Left lobe of liver (tissue), 2 donors: ENCODE results near the gene TRAIP. TPM values are rescaled to one million over a fixed set of nuclear protein-coding genes. Genes with fewer than 3 reads are reported as not detected.
"Not testable (repeated sequence)": the region's sequence is repeated elsewhere in the genome, so short reads cannot be mapped to it uniquely, and the experiment has no call there.

Source experiments
- ATAC-seq: fragments of 200-7000 bp; cut with Tn5 transposase; one replicate; pipeline ENCODE4 v1.9.1; 2020; ENCODE audit warnings: mild to moderate bottlenecking, moderate library complexity
- DNase-seq: peaks from one replicate; pipeline ENCODE4 v3.0.0-alpha.2; 2020; ENCODE audit warnings: low spot score
- total RNA-seq: library from RNA; stranded (reverse); gene quantifications from one replicate; pipeline ENCODE4 v1.2.1, GENCODE V29; 2021
- donor health status: DM: no; HTN: no; CAD: no; lungs with moderate emphysema.
- donor health status: DM: no; HTN: yes; CAD: no.

The TRAIP gene, protein sequence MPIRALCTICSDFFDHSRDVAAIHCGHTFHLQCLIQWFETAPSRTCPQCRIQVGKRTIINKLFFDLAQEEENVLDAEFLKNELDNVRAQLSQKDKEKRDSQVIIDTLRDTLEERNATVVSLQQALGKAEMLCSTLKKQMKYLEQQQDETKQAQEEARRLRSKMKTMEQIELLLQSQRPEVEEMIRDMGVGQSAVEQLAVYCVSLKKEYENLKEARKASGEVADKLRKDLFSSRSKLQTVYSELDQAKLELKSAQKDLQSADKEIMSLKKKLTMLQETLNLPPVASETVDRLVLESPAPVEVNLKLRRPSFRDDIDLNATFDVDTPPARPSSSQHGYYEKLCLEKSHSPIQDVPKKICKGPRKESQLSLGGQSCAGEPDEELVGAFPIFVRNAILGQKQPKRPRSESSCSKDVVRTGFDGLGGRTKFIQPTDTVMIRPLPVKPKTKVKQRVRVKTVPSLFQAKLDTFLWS
- total RNA-seq: 0.75 TPM

DNA sequence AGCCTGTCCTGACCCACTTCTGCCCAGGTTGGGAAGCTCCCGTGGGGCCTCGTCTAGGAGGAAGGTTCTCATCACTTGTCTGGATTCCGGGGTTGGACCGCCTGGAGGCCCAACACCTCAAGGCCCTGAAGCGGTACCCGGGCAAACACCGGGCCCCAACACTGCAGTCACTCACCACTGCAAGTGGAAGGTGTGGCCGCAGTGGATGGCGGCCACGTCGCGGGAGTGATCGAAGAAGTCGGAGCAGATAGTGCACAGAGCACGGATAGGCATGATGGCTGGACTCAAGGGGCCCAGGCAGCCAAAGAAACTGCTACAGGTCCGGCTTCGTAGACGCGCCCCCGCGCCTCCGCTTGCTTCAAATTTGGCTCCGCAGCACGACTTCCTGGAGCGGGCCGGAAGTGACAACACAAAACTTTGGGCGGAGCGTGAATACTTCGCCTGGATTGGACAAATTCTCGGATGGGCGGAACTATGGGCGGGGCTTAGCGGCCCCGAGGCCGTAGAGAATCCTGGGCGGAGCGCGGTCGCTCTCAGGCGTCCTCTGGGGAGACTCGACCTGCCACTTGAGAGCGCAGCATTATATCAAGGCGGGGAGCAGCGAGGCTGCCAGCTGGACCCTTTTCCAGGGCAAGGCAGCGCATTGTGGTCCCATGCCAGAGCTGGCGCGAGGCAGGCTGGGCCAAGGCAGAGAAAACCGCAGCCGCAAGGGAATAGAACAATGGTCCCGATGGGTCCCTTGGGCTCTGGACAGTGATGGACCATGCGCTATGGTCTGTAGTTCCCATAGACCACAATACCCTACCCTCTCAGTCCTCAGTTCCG, at the start of gene TRAIP:
TSS of gene TRAIP (minus strand) at position 384 of the 825 bp plus-strand sequence. CDS start at position 273, 111 bp downstream.
- DNase-seq: peak; percentile 92

DNA sequence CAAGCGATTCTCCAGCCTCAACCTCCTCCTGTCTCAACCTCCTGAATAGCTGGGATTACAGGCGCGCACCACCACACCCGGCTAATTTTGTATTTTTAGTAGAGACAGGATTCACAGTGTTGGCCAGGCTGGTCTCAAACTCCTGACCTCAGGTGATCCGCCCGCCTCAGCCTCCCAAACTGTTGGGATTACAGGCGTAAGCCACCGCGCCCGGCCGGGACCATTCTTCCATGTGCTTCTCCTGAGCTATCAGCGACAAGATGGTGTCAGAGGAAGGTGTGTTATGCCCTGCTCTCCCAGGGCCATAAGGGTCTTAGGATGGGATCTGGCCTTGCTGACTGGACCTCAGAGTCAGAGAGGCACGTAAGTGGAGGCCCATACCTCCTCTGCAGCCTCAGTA, 48.1 kb upstream of the TRAIP start:
- not testable (repeated sequence) for DNase-seq, ATAC-seq

More for the DNA sequence above, at the start of gene TRAIP:
- peak; percentile 99 for ATAC-seq

DNA sequence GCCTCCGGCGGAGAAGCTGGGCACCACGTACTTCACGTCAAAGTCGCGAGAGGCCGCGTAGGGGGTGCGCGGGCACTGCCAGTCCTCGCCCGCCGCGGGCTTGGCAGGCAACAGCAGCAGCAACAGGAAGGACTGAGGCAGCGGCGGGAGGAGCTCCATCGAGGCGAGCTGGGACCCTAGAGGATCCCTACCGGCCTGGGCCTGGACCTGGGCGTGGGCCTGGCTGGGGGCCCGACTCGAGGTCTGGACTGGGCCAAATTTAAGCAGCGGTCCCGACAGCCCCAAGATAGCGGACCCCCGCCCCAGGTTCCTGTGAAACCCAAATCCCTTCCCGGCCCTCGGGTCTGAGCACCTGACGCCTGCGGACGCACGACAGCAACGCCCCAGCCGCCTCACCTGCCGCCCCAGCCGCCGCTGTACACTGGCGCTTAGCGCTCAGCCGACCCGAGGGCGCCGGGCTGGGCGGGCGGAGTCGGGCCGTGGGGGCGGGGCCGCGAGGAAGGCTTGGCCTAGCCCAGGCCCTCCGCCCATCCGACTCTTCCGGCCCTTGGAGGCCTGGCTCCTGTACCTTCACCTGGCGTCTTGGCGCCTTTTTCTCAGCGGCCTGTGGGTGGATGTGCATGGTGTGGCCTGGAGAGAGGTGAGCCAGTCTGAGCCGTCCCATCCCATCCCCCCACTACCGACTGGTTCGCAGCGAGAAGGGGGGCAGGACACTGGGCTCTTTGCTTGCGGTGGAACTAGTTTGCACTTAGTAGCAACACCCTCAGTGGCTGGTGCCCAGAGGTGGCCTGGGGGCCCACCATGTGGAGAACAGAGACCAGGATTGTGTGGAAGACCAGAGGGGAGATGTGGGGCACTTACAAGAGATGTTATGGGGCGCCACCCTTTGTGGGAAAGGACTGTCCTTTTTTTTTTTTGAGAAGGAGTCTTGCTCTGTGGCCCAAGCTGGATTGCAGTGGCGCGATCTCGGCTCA, 47.4 kb upstream of the TRAIP start, which contains the start of gene MST1R:
TSS of gene MST1R (minus strand) at position 423 of the 974 bp plus-strand sequence. CDS start at position 159, 264 bp downstream.
- peak; percentile 70 for DNase-seq

DNA sequence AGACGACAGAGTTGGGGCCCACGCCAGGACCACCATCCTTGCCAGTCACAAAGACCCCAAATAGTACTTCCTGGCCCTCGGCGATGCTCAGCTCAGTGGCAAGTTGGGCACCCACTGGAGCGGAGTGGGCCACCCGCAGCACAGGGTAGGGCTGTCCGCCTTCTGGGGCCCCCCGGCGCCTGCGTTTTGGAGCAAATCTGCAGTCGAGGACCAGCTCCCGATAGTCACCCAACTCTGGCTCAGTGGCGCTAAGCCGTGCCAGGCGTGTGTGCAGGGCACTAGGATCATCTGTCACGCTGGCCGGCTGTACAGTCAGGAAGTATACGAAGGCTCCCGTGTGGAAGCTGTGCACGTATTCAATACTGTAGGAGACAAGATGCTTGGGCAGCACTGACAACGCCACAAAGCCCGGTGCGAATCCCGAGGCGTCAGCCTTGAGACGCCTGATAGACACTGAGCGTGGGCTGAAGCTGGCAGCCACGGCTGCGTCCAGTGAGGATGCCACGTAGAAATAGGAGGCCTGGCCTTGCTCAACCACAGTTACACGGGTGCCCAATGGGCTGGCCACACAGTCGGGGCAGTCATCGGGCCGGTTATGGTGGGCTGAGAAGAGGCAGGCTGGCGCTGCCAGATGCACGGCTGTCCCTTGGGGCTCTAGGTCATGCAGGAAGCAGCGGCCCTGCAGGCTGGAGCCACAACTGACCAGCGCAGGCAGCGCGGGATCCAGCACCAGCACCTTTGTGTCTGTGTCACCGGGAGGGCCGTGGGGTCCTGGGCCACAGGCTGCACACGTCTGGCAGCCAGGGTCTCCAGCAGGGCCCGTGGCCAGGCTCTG, 46.4 kb upstream of the TRAIP start:
- no peak for DNase-seq
- no peak for ATAC-seq

More for the DNA sequence above, 47.4 kb upstream of the TRAIP start, which contains the start of gene MST1R:
- peak; percentile 83 for ATAC-seq

DNA sequence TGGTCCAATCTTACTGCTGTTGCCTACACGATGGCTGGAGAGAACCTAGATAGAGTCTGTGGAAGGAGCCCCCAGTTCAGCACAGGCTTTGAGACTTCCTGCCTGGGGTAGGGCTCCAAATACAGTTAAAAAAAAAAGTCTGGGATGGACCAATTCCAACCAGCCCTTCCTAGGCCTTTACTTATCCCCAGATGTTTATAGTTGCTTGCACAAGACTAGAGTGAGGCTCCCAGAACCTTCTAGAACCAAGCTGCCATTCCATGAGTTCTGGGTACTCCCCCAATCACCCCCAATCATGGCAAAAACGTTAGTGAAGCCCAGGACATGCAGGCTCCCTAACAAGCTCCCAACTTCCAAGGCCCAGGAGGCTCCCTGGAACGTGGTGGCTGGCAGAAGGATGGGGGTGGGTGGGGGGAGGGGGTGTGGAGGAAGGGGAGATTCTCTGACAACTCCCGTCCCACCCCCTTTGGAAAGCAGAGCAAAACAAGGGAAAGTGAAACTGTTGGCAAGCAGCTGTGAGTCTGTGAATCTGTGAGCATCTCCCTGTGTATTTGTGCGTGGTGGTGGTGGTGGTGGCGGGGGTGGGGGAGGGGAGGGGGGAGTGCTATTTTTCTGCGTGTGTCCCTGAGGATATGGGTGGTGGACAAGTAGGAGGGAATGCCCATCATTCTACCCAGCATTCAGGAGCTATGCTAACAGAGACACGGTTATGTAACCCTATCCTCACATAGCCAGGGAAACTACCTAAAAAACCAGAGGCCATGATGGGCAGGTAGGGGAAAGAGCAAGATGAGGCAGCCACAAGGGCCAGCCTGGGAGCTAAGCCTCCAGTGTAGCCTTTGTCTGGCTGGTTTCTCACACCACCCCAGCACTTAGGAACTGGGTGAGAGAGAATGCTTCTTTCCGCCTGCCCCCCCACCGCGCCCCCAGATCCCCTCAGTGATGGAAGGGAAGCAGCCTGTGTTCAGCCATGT, 45.3 kb upstream of the TRAIP start:
- ATAC-seq: no peak
- no peak for DNase-seq

DNA sequence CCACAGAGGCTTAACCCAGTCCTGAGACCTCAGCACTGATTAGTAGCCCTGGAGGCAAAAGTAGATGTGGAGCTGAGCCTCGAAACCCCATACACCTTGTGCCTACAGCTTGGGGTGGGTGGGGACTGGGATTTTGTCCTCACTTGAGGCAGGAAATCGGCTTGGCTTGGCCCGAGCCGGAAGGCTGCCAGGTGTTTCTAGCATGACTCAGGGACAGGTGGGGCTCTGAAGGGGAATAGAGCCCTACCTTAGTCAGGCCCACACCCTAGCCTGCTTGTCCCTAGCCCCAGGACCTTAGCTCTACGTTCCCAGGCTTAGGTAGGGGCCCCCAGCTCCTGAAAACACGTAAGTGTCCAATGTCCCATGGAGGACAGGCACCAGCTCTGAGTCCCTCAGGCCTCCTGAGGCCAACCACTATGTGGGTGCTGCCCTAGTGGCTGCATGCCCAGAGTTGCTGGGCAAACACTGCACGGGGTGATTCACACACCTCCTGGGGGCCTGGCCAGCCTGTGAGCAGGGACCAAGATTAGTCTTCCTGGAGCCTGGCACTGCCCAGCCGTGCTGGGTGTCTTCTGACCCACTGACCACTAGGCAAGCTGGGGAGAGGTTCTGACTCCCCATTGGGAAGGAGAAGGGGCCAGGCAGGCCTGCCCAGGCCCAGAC, 44.3 kb upstream of the TRAIP start:
- DNase-seq: peak; percentile 76
- ATAC-seq: peak; percentile 84

DNA sequence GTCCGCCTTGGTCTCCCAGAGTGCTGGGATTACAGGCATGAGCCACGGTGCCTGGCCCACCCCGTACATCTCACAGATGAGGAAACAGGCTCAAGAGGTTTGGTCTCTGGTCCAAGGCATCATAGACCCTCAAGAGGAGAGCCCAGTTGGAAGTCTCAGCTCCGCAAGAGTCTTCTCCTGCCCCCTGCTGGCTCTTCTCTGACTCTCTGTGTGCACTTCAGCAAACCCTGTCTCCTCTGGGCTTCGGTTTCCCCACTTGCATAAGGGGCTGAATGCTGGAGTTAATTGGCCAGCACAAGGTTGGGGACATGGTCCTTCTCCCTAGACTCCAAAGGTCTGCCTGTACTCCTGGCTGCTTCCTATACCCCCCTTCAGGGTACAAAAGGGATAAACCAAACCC, 43.5 kb upstream of the TRAIP start:
- no peak for ATAC-seq
- DNase-seq: no peak

DNA sequence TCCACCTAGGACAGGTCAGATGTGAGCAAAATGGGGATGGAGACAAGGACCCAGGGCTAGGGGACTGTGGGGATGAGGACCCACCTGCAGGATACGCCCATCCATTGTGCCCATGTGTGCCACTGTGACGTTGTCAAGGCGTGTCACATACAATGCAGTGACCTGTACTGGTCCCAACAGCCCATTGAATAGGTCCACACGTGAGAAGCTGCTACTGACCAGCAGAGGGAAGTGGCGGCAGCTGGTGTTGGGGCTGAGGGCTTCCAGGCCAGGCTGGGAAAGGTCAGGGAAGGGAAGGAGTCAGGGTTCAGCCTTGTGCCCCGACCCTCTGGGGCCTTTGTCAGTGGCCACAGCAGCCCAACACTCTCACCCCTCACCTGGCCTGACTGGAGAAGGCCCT, 42.6 kb upstream of the TRAIP start:
- DNase-seq: no peak
- ATAC-seq: no peak

DNA sequence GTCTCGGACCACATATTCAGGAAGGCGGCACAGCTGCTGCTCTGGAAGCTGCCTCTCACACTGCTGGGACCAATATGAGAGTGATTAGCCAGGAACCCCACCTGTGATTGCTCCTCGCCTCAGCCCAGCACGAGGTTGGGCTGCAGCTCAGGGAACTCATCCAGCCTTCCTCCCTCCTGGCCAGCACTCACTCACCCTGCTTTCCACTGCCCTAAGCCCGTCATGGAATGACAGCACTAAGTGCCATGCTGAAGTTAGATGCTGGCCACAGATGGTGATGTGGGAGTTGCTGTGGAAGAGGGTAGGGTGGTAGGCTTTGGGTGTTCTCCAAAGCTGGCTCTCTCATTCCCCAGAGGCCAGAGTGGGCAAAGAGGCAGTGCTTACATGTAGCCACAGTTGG, 40.0 kb upstream of the TRAIP start:
- ATAC-seq: no peak
- no peak for DNase-seq

DNA sequence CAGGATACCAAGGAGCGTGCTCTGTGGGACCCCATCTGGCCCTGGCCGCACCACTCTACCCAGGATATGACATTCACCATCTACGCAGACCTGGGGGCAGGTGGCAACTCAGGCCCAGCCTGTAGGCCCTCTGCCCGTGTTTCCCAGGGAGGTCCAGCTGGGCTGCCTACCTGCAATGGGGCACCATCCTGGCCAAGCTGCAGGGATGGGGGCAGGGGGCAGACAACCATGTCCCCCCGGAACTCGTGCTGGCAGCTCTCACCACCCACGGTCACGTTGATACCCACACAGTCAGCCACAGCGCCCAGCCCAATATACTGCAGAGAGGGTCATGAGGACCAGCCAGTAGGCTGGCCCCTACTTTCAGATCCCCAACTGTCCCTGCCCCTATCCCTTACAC, 39.4 kb upstream of the TRAIP start:
- no peak for ATAC-seq

DNA sequence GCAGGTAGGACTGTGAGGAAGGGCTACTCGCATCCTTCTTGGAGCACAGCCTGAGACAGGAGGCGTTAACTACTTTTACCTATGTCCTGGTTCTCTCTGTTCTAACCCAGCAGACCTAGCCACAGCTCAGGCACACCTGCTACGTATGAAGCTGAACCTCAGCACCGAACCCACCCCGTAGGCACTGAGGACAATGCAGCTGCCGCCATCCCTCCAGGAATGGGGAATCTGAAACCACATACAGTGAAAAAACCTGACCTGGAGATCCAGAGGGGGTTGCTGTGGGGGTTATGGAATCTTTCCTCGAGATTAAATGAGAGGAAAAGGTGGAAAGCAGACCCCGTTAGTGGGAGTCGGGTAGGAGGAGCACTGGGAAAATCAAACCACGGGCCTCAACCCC, 32.9 kb upstream of the TRAIP start:
- ATAC-seq: no peak
- DNase-seq: no peak

More for the DNA sequence above, 39.4 kb upstream of the TRAIP start:
- DNase-seq: no peak

DNA sequence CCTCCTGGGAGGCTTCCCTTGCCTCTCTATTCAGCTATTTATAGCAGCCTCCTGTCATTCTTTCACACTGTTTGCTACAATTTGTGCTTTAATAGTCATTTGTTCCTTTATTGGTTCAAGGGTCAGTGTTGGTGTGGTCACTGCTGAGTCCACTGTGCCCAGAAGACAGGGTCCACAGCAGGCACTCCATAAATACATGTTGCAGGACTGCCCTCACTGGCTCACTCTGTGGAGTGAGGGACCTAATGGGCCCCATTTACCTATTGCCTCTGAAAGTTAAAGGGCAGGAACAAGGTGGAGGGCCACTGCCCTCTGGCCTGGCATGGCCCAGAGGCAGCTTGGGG, 30.5 kb upstream of the TRAIP start:
- no peak for DNase-seq

DNA sequence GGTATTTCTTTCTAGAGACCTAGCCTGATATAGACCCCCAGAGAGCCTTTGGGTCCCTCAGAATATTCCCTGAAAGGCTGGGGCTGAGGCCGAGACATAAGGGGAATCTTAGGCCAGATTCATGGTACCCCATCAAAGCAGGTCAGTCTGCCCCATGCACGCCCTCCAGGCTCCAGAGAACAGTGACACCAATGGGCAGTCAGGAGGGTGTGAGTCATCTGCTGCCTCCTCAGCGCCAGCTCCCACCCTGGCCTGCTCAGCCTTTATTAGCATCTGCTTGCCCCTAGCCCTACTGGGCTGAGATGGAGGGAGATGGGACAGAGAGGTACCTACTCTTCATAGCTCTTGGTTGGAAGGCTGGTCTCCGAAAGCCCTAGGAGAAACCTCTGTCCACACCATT, 27.6 kb upstream of the TRAIP start:
- ATAC-seq: no peak
- no peak for DNase-seq

More for the DNA sequence above, 30.5 kb upstream of the TRAIP start:
- ATAC-seq: no peak

DNA sequence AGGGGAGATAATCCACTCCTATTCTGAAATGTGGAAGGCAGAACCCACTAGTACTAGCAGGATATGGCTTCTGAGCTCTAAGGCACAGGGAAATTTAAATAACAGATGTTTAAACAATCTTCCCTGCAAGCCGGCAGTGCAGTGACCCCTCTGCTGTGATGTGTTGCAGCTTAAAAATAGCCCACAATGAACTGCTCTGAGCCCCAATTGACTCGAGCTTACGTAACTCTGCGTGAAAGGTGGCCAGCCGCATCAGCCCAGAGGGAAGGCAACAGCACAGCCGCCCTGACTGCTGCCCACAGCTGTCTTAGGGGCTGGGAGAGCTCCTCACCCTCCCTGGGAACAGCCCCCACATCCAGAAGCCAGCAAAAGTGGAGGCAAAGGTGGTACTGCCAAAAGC, 25.8 kb upstream of the TRAIP start:
- ATAC-seq (peak; percentile 35), DNase-seq (no peak)

DNA sequence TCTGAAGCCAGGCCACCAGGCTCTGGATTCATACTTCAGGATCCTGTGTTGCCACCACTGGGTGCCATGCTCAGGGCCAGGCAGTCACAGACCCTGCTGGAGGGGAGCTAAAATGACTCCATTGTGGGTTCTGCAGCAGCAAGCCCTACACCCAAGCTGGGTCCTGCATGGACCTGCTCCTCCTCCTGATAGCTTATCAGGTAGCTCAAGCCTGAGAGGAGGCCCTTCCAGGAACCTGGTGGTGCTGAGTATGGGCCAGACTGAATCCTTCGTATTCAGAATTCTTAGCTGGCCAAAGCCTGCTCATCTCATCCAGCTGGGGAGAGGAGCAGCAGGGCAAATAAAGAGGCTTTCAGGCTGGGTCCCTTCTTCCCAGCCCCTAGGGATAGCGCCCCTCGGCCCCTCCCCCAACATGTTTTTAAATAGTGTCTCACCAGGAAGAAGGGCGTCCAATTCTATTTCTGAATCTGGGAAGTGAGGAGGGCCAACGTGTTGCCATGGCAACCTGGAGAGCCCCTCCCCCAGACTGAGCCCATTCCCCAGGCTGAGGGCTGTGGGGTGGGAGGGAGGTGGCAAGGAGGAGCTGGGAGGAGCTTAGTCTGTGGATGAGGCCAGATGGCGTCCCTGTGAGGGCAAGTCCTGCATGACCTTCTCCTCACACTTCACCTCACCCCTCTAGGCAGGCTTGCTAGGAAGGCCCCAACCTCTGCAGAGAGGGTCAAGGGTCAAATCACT, 24.4 kb upstream of the TRAIP start:
- no peak for DNase-seq
- no peak for ATAC-seq

DNA sequence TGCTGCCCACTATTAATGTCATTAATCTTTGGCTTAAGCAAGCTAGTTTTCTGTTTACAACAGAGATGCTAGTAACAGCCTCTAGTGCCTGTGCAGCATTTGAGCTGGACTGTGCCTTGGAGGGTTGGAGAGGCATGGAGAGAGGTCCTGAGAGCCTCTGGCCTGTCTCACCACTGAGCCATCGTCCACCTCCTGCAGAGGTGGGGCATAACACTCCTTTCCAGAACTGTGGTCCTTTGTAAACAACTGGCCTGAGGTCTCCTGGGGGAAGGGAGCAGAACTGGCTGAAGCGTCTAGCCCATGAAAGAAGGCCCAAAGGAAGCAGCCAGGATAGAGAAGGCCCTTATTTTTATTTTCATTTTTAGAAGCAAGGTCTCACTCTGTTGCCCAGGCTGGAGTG, 23.4 kb upstream of the TRAIP start:
- DNase-seq: no peak
- no peak for ATAC-seq

DNA sequence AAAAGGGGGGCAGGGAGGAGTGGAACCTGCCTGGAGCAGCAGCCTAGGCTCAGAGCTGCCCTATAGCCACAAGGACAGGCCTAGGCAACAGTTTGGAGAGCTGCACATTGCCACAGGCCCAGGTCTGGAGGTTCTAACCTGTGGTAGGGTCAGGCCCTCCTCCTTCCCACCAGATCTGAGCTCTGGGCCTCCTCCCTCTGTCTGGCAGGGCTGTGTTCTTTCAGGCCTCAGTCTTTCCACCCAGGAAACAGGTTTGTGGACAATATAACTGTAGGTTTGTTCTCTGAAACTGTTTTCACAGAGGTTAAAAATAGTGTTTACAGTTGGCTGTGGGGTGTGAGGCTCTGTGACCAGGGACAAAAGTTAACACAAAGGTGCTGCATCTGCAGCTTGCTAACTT, 22.3 kb upstream of the TRAIP start:
- DNase-seq: no peak
- no peak for ATAC-seq
